GM12878 (cell line): Measurements from ENCODE around the gene ZNF582. TPM values are rescaled to one million over a fixed set of nuclear protein-coding genes. Genes with fewer than 3 reads are reported as not detected.
"Not testable (repeated sequence)": the region's sequence is repeated elsewhere in the genome, so short reads cannot be mapped to it uniquely, and the experiment has no call there.

Source experiments
- ATAC-seq: fragments of 200-7000 bp; cut with Tn5 transposase; 3 replicates; pipeline ENCODE4 v1.9.1; 2020; ENCODE audit warnings: mild to moderate bottlenecking, moderate library complexity
- BruUV-seq: library from RNA; stranded (reverse); fragments of 400-500 nt; replicated peaks from 2 replicates; lab custom pipeline; 2021; lab: Mats Ljungman, UMichigan
- CTCF ChIA-PET: fragments of 300-600 bp; sonication (Branson Sonifier 250); formaldehyde crosslinking; extraction: SDS; loops from one replicate; lab custom pipeline; 2021; ENCODE audit warnings: inconsistent platforms; lab: Yijun Ruan, JAX
- POLR2A ChIA-PET: fragments of 350-600 bp; formaldehyde crosslinking; extraction: SDS; loops from one replicate; lab custom pipeline; 2021; ENCODE audit warnings: inconsistent platforms; lab: Charles Lee
- RAD21 ChIA-PET: fragments of 300-600 bp; sonication (Branson Sonifier 250); formaldehyde crosslinking; loops from one replicate; lab custom pipeline; 2023; ENCODE audit warnings: antibody characterized with exemption; ENCODE audit not compliant: unreplicated experiment; lab: Charles Lee
- SMC1A ChIA-PET: fragments of 300-600 bp; sonication (Branson Sonifier 250); formaldehyde crosslinking; loops from one replicate; lab custom pipeline; 2023; ENCODE audit not compliant: unreplicated experiment, uncharacterized antibody; lab: Charles Lee
- DNase-seq: peaks from one replicate; pipeline ENCODE4 v3.0.0-alpha.2; 2011; ENCODE audit warnings: low read depth, low spot score
- FAIRE-seq: peaks from 3 replicates; lab custom pipeline; 2011; peaks lifted over from hg19 to GRCh38; lab: Jason Lieb, UNC
- H2AFZ ChIP-seq: 2 replicates; pipeline ENCODE4 v1.6.0; 2011; ENCODE audit warnings: low read depth, low read length, control low read depth; ENCODE audit not compliant: control insufficient read depth
- H3K27ac ChIP-seq: 2 replicates; pipeline ENCODE4 v1.5.1; 2011; ENCODE audit warnings: control low read depth; ENCODE audit not compliant: control insufficient read depth, insufficient read depth
- H3K27me3 ChIP-seq, 2 experiments: replicated peaks in 1 of 2; 2 replicates each; pipeline versions ENCODE4 v1.6.0 to v1.6.1; 2011; ENCODE audit warnings: low read length in 1 of 2; ENCODE audit not compliant: control insufficient read depth in 2 of 2, insufficient read depth in 2 of 2
- H3K36me3 ChIP-seq, 2 experiments: 2 replicates each; pipeline ENCODE4 v1.5.1; 2011; ENCODE audit warnings: low read length in 1 of 2; ENCODE audit not compliant: control insufficient read depth in 2 of 2, insufficient read depth in 2 of 2
- H3K4me1 ChIP-seq: 2 replicates; pipeline ENCODE4 v1.6.1; 2011; ENCODE audit warnings: mild to moderate bottlenecking, low read length, moderate library complexity, mixed read lengths; ENCODE audit not compliant: control insufficient read depth, insufficient read depth
- H3K4me2 ChIP-seq: 2 replicates; pipeline ENCODE4 v1.6.0; 2011; ENCODE audit warnings: control low read depth; ENCODE audit not compliant: control insufficient read depth, insufficient read depth
- H3K4me3 ChIP-seq: fragments of 200-600 bp; sonication (generic); 2 replicates; pipeline ENCODE4 v1.5.1; 2016
- H3K79me2 ChIP-seq: 2 replicates; pipeline ENCODE4 v1.6.0; 2011; ENCODE audit warnings: low read length; ENCODE audit not compliant: control insufficient read depth, insufficient read depth
- H3K9ac ChIP-seq: 2 replicates; pipeline ENCODE4 v1.8.0; 2011; ENCODE audit warnings: low read length, control low read depth, mixed read lengths; ENCODE audit not compliant: control insufficient read depth, insufficient read depth
- H3K9me3 ChIP-seq: replicated peaks from 3 replicates; pipeline ENCODE4 v1.5.1; 2011; ENCODE audit warnings: mild to moderate bottlenecking, low read length; ENCODE audit not compliant: control insufficient read depth, insufficient read depth
- H4K20me1 ChIP-seq: 2 replicates; pipeline ENCODE4 v1.6.0; 2011; ENCODE audit not compliant: control insufficient read depth, insufficient read depth
- LARP7 ChIP-seq: fragments of 450-650 bp; IDR thresholded peaks from 2 replicates; pipeline ENCODE4 v1.6.1; 2017; ENCODE audit warnings: mild to moderate bottlenecking
- WGBS: methylation state at CpG from one replicate; pipeline ENCODE4 v1.1.6; 2016; ENCODE audit warnings: low lambda C conversion rate; ENCODE audit not compliant: insufficient replicate concordance, insufficient coverage; ENCODE audit errors: missing lambda C conversion rate; 5-methylcytosine and 5-hydroxymethylcytosine counted together
- in situ Hi-C: fragments of 300-500 bp; cut with MboI; formaldehyde crosslinking; loops from 9 replicates; pipeline ENCODE4 v1.14.3; 2018; ENCODE audit warnings: mixed read lengths
- intact Hi-C: fragments of 100-400 bp; cut with micrococcal nuclease; formaldehyde crosslinking; loops from one replicate; pipeline ENCODE4 v1.14.2; 2022; ENCODE audit not compliant: unreplicated experiment
- polyA plus RNA-seq, 11 experiments: library from polyadenylated mRNA; depleted of rRNA in 4 of 11; unstranded in 6 of 11; stranded (reverse) in 5 of 11; fragments of >200 nt; fragmentation: Nextera tagmentation in 4 of 11; fragmentation: Illumina TruSeq in 1 of 11; extraction: Ambion mirVana in 4 of 11; extraction: Trizol in 1 of 11; gene quantifications; 1 replicate in 1 of 11; 2 replicates in 10 of 11; pipeline versions ENCODE4 v1.2.1 to v1.2.3, GENCODE V29; 2011 to 2016; ENCODE audit warnings: inconsistent platforms in 2 of 11, missing spikeins in 2 of 11, low read depth in 1 of 11
- total RNA-seq, 4 experiments: library from RNA; depleted of rRNA in 3 of 4; stranded (reverse); fragments of >200 nt in 3 of 4; fragmentation: Illumina TruSeq in 1 of 4; extraction: Trizol in 1 of 4; gene quantifications; 2 replicates each; pipeline versions ENCODE4 v1.2.1 to v1.2.3, GENCODE V29; 2013 to 2021
- TF ChIP-seq, protein P1 (sequence below): IDR thresholded peaks from 2 replicates; pipeline ENCODE4 v1.6.1; 2012; ENCODE audit warnings: low read depth, low read length, improper control_type of control experiment

Gene ZNF582
- total and polyA plus RNA-seq, 10 of the 15 experiments (the other 5 are each of a cell fraction or from before 2014, with no cell fraction given), result 0.37 to 1.4 (median 0.85) TPM; not detected in 1

DNA sequence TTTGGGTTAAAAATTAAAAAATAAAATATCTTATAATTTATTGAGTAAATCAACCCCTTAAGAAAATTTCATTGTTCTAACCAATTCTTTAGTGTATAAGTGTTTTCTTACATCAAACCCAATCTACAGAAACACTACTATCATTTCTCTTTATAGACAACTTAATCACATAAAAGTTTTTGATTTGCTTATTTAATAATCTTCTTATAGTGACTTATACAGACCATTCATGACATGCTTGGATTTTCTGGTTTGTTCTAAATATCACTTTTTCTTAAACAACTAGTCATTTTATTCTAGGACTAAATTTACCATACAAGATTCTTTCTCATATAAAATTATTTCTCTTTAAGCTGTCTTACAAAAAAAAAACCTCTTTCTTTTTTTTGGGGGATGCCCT, 51.4 kb downstream of the ZNF582 start (continued):
- TF ChIP-seq, protein P1, sequence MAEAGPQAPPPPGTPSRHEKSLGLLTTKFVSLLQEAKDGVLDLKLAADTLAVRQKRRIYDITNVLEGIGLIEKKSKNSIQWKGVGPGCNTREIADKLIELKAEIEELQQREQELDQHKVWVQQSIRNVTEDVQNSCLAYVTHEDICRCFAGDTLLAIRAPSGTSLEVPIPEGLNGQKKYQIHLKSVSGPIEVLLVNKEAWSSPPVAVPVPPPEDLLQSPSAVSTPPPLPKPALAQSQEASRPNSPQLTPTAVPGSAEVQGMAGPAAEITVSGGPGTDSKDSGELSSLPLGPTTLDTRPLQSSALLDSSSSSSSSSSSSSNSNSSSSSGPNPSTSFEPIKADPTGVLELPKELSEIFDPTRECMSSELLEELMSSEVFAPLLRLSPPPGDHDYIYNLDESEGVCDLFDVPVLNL, result no peak
- TF ChIP-seq LARP7, result no peak

DNA sequence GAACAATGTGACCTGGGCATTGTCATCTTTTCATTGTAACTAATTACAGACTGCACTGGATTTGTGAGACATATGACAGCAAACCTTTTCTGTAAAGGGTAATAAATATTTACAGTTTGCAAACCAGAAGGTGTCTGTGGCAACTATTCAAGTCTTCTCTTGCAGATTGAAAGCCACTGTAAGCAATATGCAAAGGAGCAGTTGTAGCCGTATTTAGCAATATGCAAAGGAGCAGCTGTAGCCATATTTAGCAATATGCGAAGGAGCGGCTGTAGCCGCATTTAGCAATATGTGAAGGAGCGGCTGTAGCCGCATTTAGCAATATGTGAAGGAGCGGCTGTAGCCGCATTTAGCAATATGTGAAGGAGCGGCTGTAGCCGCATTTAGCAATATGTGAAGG, 54.3 kb downstream of the ZNF582 start:
- FAIRE-seq, ATAC-seq, BruUV-seq, H3K9me3 ChIP-seq, intact Hi-C loops, in situ Hi-C loops, H3K36me3 ChIP-seq, DNase-seq, SMC1A ChIA-PET, H3K4me2 ChIP-seq, H3K9ac ChIP-seq, H3K27me3 ChIP-seq, H2AFZ ChIP-seq, H3K27ac ChIP-seq, H3K79me2 ChIP-seq, H3K4me1 ChIP-seq, H3K4me3 ChIP-seq, RAD21 ChIA-PET, H4K20me1 ChIP-seq: not testable (repeated sequence)
- ChIA-PET CTCF (interaction anchor here (1.4 kb wide), 1 partner anchor 9 kb away, joined by 8 read pairs; no protein-coding TSS in a partner anchor), POLR2A (interaction anchor here (0.6 kb wide), 1 partner anchor 187 kb away, joined by 3 read pairs; no protein-coding TSS in a partner anchor)
- WGBS, result 0% methylated on average over 6 of the region's 10 CpGs

DNA sequence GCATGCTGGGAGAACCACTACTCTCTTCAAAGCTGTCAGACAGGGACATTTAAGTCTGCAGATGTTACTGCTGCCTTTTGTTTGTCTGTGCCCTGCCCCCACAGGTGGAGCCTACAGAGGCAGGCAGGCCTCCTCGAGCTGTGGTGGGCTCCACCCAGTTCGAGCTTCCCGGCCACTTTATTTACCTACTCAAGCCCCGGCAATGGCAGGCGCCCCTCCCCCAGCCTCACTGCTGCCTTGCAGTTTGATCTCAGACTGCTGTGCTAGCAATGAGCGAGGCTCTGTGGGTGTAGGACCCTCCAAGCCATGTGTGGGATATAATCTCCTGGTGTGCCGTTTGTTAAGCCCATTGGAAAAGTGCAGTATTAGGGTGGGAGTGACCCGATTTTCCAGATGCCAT, 56.3 kb downstream of the ZNF582 start:
- 11% methylated on average over 8 of the region's 8 CpGs for WGBS
- FAIRE-seq, BruUV-seq, H3K27ac ChIP-seq, H3K4me1 ChIP-seq, intact Hi-C loops, SMC1A ChIA-PET, H3K4me3 ChIP-seq, ATAC-seq, H3K9ac ChIP-seq, H3K36me3 ChIP-seq, POLR2A ChIA-PET, H3K9me3 ChIP-seq, H3K79me2 ChIP-seq, H4K20me1 ChIP-seq, H3K4me2 ChIP-seq, RAD21 ChIA-PET, H2AFZ ChIP-seq, DNase-seq, H3K27me3 ChIP-seq, in situ Hi-C loops: not testable (repeated sequence)
- CTCF ChIA-PET, result interaction anchor here (1.4 to 1.6 kb wide), 2 partner anchors 12 to 84 kb away, joined by 3 to 9 read pairs; no protein-coding TSS in a partner anchor

DNA sequence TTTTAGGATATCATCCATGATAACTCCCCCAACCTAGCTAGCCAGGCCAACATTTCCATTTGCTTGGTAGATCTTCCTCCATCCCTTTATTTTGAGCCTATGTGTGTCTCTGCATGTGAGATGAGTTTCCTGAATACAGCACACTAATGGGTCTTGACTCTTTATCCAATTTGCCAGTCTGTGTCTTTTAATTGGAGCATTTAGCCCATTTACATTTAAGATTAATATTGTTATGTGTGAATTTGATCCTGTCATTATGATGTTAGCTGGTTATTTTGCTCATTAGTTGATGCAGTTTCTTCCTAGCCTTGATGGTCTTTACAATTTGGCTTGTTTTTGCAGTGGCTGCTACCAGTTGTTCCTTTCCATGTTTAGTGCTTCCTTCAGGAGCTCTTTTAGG, 58.0 kb downstream of the ZNF582 start:
- H3K9me3 ChIP-seq, H3K27me3 ChIP-seq, H3K4me3 ChIP-seq, in situ Hi-C loops, DNase-seq, H3K79me2 ChIP-seq, FAIRE-seq, H3K4me2 ChIP-seq, ATAC-seq, intact Hi-C loops, H2AFZ ChIP-seq, POLR2A ChIA-PET, H3K4me1 ChIP-seq, H3K27ac ChIP-seq, BruUV-seq, H4K20me1 ChIP-seq, H3K36me3 ChIP-seq, H3K9ac ChIP-seq: not testable (repeated sequence)
- ChIA-PET RAD21 (interaction anchor here (4.4 kb wide), 1 partner anchor 81 kb away, joined by 106 read pairs; no protein-coding TSS in a partner anchor), CTCF (interaction anchor here (1.4 to 5.6 kb wide), 5 partner anchors 10 to 269 kb away, joined by 4 to 185 read pairs (median 63); partner anchors contain the start of gene ZSCAN5A), SMC1A (interaction anchor here (0.8 to 4.3 kb wide), 4 partner anchors 11 to 270 kb away, joined by 3 to 82 read pairs (median 7); no protein-coding TSS in a partner anchor)
